ENCODE results near the gene HMGA1. TPM values are rescaled to one million over a fixed set of nuclear protein-coding genes. Genes with fewer than 3 reads are reported as not detected.

HMGA1 gene
- total and polyA plus RNA-seq, 2 experiments from 2014 or later = 1,411 to 2,052 TPM

DNA sequence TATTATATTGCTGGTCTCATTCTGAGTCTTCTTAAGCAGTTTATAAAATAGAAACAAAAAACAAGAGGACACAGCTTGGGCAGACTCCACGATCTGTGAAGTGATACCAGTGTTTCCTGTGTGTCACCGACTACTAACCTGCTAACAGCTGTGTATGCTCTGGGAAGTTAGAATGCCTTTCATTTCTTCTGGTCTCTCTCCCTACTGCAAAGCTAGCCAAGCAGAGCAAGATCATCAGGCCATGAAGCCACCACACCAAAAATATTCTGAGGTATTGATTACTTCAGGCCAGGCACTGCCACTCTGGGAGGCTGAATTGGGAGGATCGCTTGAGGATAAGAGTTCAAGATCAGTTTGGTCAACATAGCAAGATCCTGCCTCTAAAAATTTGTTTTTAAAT, 59.0 kb downstream of the HMGA1 start:
- no peaks in the 10 kb centered on the region for H3K9me2 ChIP-seq (ENCODE audit: insufficient read depth)
- no peaks in the 10 kb centered on the region for H3K4me1 ChIP-seq (ENCODE audit: insufficient read depth)
- H3K4me2 ChIP-seq = no peak overlapping the region
- H2AFZ ChIP-seq = no peak overlapping the region
- no peaks in the 10 kb centered on the region for H3K27me3 ChIP-seq (ENCODE audit: insufficient read depth)
- H3K4me3 Mint-ChIP-seq = no peak overlapping the region
- no peaks in the 10 kb centered on the region for H3K79me2 ChIP-seq (replicated peaks; ENCODE audit: insufficient read depth)
- ATAC-seq (no peak), DNase-seq (ENCODE audit: low spot score) (no peak)
- H3K36me3 Mint-ChIP-seq (ENCODE audit: low read depth) = peaks cover 29% of the 10 kb centered on the region
- H3K9me3 Mint-ChIP-seq = no peaks in the 10 kb centered on the region
- H3K27ac ChIP-seq (ENCODE audit: low read depth) = no peak overlapping the region
- H3K4me1 Mint-ChIP-seq = no peaks in the 10 kb centered on the region
- H3K4me3 ChIP-seq = no peak overlapping the region
- H3K27ac Mint-ChIP-seq = no peak overlapping the region
- peaks cover 4% of the 10 kb centered on the region; the same call in 1 of the 2 replicates for H3K36me3 ChIP-seq (ENCODE audit: insufficient read depth)
- peaks cover 2% of the 10 kb centered on the region for H3K27me3 Mint-ChIP-seq (ENCODE audit: insufficient read depth, low read depth, poor library complexity)
- no peaks in the 10 kb centered on the region; the same call in 1 of the 2 replicates for H3F3A ChIP-seq (replicated peaks; ENCODE audit: low read depth)
- H4K20me1 ChIP-seq (replicated peaks; ENCODE audit: insufficient read depth) = no peaks in the 10 kb centered on the region; the same call in 1 of the 2 replicates
- TF ChIP-seq EZH2 (IDR thresholded peaks at IDR 0.05; ENCODE audit: low read depth, unreplicated experiment) (no peak), ZNF114 (CRISPR knock-in tag; IDR thresholded peaks at IDR 0.05) (no peak), NANOG (IDR thresholded peaks at IDR 0.05; ENCODE audit: borderline replicate concordance) (no peak), EZH2phosphoT487 (IDR thresholded peaks at IDR 0.05; ENCODE audit: unreplicated experiment) (no peak), JUNB (IDR thresholded peaks at IDR 0.05; ENCODE audit: unreplicated experiment) (no peak)
- TF ChIP-seq, protein P1, sequence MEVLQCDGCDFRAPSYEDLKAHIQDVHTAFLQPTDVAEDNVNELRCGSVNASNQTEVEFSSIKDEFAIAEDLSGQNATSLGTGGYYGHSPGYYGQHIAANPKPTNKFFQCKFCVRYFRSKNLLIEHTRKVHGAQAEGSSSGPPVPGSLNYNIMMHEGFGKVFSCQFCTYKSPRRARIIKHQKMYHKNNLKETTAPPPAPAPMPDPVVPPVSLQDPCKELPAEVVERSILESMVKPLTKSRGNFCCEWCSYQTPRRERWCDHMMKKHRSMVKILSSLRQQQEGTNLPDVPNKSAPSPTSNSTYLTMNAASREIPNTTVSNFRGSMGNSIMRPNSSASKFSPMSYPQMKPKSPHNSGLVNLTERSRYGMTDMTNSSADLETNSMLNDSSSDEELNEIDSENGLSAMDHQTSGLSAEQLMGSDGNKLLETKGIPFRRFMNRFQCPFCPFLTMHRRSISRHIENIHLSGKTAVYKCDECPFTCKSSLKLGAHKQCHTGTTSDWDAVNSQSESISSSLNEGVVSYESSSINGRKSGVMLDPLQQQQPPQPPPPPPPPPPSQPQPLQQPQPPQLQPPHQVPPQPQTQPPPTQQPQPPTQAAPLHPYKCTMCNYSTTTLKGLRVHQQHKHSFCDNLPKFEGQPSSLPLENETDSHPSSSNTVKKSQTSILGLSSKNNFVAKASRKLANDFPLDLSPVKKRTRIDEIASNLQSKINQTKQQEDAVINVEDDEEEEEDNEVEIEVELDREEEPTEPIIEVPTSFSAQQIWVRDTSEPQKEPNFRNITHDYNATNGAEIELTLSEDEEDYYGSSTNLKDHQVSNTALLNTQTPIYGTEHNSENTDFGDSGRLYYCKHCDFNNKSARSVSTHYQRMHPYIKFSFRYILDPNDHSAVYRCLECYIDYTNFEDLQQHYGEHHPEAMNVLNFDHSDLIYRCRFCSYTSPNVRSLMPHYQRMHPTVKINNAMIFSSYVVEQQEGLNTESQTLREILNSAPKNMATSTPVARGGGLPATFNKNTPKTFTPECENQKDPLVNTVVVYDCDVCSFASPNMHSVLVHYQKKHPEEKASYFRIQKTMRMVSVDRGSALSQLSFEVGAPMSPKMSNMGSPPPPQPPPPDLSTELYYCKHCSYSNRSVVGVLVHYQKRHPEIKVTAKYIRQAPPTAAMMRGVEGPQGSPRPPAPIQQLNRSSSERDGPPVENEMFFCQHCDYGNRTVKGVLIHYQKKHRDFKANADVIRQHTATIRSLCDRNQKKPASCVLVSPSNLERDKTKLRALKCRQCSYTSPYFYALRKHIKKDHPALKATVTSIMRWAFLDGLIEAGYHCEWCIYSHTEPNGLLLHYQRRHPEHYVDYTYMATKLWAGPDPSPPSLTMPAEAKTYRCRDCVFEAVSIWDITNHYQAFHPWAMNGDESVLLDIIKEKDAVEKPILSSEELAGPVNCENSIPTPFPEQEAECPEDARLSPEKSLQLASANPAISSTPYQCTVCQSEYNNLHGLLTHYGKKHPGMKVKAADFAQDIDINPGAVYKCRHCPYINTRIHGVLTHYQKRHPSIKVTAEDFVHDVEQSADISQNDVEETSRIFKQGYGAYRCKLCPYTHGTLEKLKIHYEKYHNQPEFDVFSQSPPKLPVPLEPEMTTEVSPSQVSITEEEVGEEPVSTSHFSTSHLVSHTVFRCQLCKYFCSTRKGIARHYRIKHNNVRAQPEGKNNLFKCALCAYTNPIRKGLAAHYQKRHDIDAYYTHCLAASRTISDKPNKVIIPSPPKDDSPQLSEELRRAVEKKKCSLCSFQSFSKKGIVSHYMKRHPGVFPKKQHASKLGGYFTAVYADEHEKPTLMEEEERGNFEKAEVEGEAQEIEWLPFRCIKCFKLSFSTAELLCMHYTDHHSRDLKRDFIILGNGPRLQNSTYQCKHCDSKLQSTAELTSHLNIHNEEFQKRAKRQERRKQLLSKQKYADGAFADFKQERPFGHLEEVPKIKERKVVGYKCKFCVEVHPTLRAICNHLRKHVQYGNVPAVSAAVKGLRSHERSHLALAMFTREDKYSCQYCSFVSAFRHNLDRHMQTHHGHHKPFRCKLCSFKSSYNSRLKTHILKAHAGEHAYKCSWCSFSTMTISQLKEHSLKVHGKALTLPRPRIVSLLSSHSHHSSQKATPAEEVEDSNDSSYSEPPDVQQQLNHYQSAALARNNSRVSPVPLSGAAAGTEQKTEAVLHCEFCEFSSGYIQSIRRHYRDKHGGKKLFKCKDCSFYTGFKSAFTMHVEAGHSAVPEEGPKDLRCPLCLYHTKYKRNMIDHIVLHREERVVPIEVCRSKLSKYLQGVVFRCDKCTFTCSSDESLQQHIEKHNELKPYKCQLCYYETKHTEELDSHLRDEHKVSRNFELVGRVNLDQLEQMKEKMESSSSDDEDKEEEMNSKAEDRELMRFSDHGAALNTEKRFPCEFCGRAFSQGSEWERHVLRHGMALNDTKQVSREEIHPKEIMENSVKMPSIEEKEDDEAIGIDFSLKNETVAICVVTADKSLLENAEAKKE (CRISPR knock-in tag; IDR thresholded peaks at IDR 0.05) = no peak
- TF ChIP-seq, protein P2, sequence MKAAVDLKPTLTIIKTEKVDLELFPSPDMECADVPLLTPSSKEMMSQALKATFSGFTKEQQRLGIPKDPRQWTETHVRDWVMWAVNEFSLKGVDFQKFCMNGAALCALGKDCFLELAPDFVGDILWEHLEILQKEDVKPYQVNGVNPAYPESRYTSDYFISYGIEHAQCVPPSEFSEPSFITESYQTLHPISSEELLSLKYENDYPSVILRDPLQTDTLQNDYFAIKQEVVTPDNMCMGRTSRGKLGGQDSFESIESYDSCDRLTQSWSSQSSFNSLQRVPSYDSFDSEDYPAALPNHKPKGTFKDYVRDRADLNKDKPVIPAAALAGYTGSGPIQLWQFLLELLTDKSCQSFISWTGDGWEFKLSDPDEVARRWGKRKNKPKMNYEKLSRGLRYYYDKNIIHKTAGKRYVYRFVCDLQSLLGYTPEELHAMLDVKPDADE (IDR thresholded peaks at IDR 0.05) = no peak
- TF ChIP-seq, protein P3, sequence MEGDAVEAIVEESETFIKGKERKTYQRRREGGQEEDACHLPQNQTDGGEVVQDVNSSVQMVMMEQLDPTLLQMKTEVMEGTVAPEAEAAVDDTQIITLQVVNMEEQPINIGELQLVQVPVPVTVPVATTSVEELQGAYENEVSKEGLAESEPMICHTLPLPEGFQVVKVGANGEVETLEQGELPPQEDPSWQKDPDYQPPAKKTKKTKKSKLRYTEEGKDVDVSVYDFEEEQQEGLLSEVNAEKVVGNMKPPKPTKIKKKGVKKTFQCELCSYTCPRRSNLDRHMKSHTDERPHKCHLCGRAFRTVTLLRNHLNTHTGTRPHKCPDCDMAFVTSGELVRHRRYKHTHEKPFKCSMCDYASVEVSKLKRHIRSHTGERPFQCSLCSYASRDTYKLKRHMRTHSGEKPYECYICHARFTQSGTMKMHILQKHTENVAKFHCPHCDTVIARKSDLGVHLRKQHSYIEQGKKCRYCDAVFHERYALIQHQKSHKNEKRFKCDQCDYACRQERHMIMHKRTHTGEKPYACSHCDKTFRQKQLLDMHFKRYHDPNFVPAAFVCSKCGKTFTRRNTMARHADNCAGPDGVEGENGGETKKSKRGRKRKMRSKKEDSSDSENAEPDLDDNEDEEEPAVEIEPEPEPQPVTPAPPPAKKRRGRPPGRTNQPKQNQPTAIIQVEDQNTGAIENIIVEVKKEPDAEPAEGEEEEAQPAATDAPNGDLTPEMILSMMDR (conservative IDR thresholded peaks at IDR 0.05; ENCODE audit: low read depth in 2 of 2) = no peak
- TF ChIP-seq, protein P4, sequence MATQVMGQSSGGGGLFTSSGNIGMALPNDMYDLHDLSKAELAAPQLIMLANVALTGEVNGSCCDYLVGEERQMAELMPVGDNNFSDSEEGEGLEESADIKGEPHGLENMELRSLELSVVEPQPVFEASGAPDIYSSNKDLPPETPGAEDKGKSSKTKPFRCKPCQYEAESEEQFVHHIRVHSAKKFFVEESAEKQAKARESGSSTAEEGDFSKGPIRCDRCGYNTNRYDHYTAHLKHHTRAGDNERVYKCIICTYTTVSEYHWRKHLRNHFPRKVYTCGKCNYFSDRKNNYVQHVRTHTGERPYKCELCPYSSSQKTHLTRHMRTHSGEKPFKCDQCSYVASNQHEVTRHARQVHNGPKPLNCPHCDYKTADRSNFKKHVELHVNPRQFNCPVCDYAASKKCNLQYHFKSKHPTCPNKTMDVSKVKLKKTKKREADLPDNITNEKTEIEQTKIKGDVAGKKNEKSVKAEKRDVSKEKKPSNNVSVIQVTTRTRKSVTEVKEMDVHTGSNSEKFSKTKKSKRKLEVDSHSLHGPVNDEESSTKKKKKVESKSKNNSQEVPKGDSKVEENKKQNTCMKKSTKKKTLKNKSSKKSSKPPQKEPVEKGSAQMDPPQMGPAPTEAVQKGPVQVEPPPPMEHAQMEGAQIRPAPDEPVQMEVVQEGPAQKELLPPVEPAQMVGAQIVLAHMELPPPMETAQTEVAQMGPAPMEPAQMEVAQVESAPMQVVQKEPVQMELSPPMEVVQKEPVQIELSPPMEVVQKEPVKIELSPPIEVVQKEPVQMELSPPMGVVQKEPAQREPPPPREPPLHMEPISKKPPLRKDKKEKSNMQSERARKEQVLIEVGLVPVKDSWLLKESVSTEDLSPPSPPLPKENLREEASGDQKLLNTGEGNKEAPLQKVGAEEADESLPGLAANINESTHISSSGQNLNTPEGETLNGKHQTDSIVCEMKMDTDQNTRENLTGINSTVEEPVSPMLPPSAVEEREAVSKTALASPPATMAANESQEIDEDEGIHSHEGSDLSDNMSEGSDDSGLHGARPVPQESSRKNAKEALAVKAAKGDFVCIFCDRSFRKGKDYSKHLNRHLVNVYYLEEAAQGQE (IDR thresholded peaks at IDR 0.05; ENCODE audit: unreplicated experiment) = no peak
